ENCODE measurements around the gene GAST.

Gene GAST

DNA sequence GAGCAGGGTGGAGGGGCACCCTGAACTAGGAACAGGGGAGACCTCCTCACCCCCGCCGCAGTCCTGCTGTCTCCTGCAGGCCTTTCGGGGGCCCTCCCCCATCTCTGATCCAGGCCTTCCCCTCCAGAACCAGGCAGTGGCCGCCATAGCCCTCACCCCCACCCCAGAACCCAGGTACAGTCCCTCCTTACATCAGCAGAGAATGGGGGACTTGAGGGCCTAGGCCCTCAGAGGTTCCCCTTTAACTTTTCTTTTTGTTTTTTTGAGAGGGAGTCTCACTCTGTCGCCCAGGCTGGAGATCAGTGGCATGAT, 26.6 kb downstream of the GAST start:
- DNase-seq (ENCODE audit: extremely low read depth in 1 of 2, low read depth in 1 of 2): no peak

DNA sequence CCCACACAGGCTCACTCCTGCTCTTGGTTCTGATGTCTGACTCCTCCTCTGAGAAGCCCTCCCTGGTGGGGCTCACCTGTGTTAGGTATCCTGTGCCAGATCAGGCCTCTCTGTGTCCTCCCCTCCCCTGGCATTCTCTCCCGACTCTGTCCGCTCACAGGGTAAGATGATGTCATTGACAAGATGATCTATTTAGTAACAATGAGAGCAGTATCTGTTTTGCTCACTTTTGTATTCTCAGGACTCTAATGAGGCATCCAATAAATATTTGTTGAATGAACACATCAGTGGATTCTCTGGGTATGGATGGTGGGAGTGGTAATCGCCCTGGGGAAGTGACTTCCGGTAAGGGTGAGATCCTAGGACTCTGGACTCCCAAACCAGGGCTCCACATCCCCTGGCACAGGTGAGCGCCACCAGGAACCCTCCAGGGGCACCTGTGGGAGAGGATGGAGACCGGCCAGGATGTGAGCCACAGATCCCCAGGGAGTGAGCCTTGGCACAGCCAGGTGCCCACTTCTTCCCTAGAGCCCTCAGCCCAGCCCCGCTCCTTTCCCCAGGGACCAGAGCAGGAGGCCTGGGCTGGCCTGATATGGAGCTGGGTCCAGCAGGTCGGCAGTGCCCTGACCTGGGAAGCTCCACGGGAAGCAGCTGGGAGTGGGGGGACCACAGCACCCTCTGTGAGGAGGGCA, 27.7 kb downstream of the GAST start:
- DNase-seq (ENCODE audit: extremely low read depth in 1 of 2, low read depth in 1 of 2): no peak

DNA sequence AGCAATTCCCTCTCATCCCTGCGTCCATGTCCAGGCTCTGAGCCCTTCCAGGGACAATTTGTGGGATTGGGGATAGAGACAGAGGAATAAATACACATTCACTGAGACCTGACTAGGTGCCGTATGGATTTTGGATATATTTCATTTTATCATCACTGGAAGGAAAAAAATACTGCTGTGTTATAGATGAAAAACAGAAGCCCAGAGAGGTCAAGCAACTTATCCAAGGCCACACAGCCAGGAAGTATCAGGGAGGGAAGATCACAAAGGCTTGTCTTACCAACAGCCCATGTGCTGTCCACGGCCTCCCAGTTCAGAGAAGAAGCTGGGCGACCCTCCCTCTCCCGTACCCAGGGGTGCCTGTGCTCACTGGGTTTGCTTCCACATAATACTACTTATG, 28.4 kb downstream of the GAST start:
- DNase-seq (ENCODE audit: extremely low read depth in 1 of 2, low read depth in 1 of 2): no peak

DNA sequence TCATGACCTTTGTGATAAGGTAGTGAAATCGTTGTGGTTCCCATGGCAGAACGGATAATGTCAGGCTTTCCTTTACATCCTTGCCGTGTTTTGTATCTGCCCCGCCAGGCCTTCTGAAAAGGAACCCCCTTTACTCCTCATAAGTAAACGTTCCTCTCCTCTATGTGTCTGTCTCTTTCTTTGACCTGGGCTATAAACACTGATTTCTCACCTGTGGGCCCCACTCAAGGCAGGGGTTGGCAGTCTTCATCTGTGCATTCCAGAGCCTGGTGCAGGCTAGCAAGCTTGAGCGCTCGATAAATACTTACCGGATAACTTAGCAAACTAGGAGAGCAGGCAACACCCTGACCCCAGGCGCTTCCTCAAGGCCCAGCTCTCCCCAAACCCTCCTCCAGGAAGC, 29.6 kb downstream of the GAST start:
- no peak for DNase-seq (ENCODE audit: extremely low read depth in 1 of 2, low read depth in 1 of 2)

DNA sequence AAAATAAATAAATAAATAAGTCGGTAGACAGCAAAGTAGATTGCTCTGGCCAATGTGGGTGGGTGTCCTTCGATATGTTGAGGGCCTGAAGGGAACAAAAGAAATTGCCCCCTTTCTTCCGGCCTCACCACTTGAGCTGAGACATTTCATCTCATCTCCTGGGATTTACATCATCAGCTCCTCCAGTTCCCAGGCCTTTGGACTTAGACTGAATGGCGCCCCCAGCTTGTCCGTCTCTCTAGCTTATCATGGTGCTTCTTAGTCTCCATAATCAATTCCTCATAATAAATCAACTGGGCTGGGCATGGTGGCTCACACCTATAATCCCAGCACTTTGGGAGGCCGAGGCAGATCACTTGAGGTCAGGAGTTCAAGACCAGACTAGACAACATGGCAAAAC, 36.1 kb downstream of the GAST start:
- DNase-seq (ENCODE audit: extremely low read depth in 1 of 2, low read depth in 1 of 2): no peak

DNA sequence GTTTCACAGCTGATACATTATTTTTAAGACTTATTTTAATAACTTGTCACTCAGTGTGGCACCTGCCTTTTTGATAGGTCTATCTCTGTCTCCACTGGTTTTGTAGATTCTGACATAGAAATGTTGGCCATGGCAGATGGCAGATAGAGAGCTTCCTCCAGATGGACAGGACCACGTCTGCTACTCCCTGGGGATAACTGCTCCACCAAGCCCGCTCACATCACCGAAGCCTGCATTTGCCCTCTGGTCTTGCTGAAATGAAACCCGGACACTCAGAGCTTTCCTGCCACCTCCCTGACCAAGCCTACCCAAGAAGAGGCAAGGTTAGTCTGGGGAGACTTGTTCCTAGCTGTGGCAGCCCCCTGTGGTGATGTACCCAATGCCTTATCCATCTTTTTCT, 38.7 kb downstream of the GAST start:
- DNase-seq (ENCODE audit: extremely low read depth in 1 of 2, low read depth in 1 of 2): no peak

DNA sequence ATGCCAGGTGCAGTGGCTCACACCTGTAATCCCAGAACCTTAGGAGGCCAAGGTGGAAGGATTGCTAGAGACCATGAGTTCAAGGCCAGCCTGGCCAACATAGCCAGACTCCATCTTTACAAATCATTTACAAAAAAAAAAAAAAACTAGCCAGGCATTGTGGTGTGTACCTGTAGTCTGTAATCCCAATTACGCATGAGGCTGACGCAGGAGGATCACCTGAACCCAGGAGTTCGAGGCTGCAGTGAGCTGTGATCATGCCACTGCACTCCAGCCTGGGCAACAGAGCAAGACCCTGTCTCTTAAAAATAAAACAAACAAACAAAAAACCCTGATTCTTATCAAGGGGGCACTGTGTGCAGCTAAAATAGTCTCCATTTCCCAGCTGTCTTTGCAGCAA, 39.2 kb downstream of the GAST start:
- no peak for DNase-seq (ENCODE audit: extremely low read depth in 1 of 2, low read depth in 1 of 2)

DNA sequence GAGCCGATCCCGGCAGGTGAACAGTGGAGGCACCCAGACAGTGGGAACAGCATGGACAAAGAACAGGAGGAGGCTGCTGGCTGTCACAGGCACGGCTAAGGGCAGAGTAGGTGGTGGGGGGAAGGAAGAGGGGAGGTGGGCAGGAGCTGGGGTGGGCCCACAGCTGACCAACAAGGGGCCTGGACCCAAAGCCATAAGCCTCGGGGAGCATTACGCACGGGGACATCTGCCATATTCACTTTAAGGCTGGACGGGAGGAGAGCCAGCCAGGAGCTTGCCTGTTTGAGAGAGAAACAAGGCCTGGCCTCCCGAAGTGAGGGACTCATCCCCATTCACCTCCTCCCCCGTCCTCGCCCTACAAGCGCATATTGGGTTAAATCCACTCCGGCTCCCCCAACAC, 41.9 kb downstream of the GAST start:
- DNase-seq (ENCODE audit: extremely low read depth in 1 of 2, low read depth in 1 of 2): no peak

DNA sequence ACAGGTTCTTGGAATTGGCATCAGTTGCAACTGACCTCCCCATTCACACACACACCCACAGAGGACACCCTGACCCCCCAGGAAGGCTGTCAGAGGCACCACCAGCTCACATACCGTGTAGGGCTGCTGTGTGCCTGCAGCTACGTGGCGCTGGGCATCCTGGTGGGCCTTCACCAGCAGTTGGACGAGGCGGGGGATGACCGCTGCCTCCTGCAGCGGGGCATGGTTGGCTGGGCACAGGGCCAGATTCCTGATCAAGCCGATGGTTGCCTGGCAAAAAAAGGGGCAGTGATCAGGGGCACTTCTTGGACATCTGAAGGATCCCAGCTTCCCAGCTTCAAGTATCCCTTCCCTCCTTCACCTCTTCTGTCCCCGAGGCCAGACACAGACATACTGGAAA, 46.5 kb downstream of the GAST start:
- DNase-seq (ENCODE audit: extremely low read depth in 1 of 2, low read depth in 1 of 2): no peak

DNA sequence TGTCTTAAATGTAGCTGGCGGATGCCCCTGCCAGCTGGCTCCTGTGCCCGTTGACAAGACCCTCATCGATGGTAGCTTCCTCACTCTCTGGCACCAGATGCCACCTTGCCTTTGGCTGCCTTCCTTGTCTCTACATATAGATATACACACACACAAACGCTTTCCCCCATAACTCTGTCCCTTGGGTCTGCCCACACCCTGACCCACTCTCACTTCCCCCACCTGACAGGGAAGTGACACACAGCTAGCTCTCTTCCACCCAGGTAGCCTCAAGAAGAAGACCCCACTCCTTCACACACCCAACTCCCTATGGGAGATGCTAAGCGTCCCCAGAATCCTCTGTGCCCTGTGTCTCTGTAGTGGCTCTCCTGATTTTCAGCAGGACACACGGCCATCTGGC, 48.7 kb downstream of the GAST start:
- DNase-seq (ENCODE audit: extremely low read depth in 1 of 2, low read depth in 1 of 2): no peak

DNA sequence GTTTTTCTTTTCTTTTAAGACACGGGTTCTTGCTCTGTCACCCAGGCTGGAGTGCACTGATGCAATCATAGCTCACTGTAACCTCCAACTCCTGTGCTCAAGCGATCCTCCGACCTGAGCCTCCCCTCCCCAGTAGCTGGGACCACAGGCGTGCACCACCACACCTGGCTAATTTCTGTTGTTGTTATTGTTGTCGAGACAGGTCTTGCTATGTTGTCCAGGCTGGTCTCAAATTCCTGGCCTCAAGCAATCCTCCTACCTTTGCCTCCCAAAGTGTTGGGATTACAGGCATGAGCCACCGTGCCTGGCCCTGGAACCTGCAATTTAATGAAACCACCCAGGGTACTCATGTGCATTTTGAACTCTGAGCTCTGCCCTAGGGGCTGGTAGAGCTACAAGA, 50.3 kb downstream of the GAST start:
- no peak for DNase-seq (ENCODE audit: extremely low read depth in 1 of 2, low read depth in 1 of 2)

DNA sequence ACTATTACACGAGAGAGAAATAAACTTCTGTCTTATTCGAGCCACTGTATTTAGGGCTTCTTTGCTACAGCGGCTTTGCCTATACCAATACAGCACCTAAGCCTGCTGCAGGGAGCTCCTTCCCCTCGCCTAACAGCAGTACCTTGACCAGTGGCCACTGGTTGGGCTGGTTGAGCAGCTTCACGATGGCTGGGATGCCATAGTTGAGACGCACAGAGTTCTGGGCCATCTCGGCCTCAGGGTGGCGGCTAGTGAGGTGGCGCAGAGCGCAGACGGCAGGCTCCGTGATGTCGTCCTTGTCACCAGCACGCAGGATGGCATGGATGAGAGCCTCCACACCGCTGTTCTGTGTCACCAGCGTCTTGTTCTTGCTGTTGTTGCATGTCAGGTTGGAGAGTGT, 50.7 kb downstream of the GAST start:
- no peak for DNase-seq (ENCODE audit: extremely low read depth in 1 of 2, low read depth in 1 of 2)

DNA sequence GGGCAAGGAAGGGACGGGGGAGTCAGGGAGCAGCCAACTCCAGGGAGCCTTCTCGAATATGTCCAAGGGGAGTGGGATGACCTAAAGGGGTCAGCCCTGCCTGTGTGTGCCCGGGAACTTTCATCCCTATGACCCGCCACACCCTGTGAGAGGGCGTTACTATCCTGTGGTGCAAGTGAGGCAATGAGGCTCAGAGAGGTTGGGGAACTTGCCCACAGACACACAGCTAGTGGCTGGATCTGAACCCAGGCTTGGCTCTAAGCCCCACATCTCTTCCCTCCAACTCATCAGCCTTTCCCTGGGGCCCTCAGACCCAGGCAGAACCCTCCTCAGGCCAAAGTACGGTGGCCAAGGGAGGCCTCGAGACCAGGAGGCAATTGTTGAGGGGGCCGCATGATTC, 51.2 kb downstream of the GAST start:
- no peak for DNase-seq (ENCODE audit: extremely low read depth in 1 of 2, low read depth in 1 of 2)

Measured in activated CD8-positive, alpha-beta memory T cell treated with anti-CD3 and anti-CD28 coated beads for 1 hour (primary cell).